ENCODE data around the gene LSM2.
A peak's percentile ranks its signal among the peaks of the same experiment; 100 is the strongest.
"Not testable (repeated sequence)": the region's sequence is repeated elsewhere in the genome, so short reads cannot be mapped to it uniquely, and the experiment has no call there.

The LSM2 gene
- total RNA-seq: 18.4 to 51.9 reads per million in 2 experiments

- peak; percentile 96 for DNase-seq (ENCODE audit: low read depth)
Measured at GRCh38 chr6:31806470-31807272, at the start of gene LSM2. Gene LSM2 (minus strand): TSS chr6:31806966. CDS start chr6:31806757, 209 bp downstream.

GRCh38 chr6:31851980-31852718, 45.4 kb upstream of the LSM2 start:
- DNase-seq (ENCODE audit: low read depth): not testable (repeated sequence)

GRCh38 chr6:31851485-31851832, 44.7 kb upstream of the LSM2 start:
- DNase-seq (ENCODE audit: low read depth): no peak

GRCh38 chr6:31850765-31851484, 44.2 kb upstream of the LSM2 start:
- no peak for DNase-seq (ENCODE audit: low read depth)

GRCh38 chr6:31847276-31847978, 40.7 kb upstream of the LSM2 start:
- DNase-seq (ENCODE audit: low read depth): no peak

- DNase-seq (ENCODE audit: low read depth): no peak
Measured at GRCh38 chr6:31844507-31844906, 37.7 kb upstream of the LSM2 start.

- no peak for DNase-seq (ENCODE audit: low read depth)
Measured at GRCh38 chr6:31842053-31842452, 35.3 kb upstream of the LSM2 start.

GRCh38 chr6:31839779-31840126, 33.0 kb upstream of the LSM2 start:
- DNase-seq (ENCODE audit: low read depth): not testable (repeated sequence)

- no peak for DNase-seq (ENCODE audit: low read depth)
Measured at GRCh38 chr6:31838968-31839367, 32.2 kb upstream of the LSM2 start.

GRCh38 chr6:31838114-31838553, 31.4 kb upstream of the LSM2 start:
- not testable (repeated sequence) for DNase-seq (ENCODE audit: low read depth)

GRCh38 chr6:31837369-31838113, 30.8 kb upstream of the LSM2 start:
- no peak for DNase-seq (ENCODE audit: low read depth)

- DNase-seq (ENCODE audit: low read depth): no peak
Measured at GRCh38 chr6:31836474-31837368, 30.0 kb upstream of the LSM2 start.

- DNase-seq (ENCODE audit: low read depth): no peak
Measured at GRCh38 chr6:31836047-31836473, 29.3 kb upstream of the LSM2 start.

- DNase-seq (ENCODE audit: low read depth): peak; percentile 70
Measured at GRCh38 chr6:31834367-31835250, 27.8 kb upstream of the LSM2 start.

- no peak for DNase-seq (ENCODE audit: low read depth)
Measured at GRCh38 chr6:31831350-31832215, 24.8 kb upstream of the LSM2 start.

- DNase-seq (ENCODE audit: low read depth): no peak
Measured at GRCh38 chr6:31830886-31831335, 24.1 kb upstream of the LSM2 start.

- no peak for DNase-seq (ENCODE audit: low read depth)
Measured at GRCh38 chr6:31829633-31830283, 23.0 kb upstream of the LSM2 start.
